Right lobe of liver (tissue), 6 donors: ENCODE data around the gene PFAS. TPM values are rescaled to one million over a fixed set of nuclear protein-coding genes. Genes with fewer than 3 reads are reported as not detected.
"Not testable (repeated sequence)": the region's sequence is repeated elsewhere in the genome, so short reads cannot be mapped to it uniquely, and the experiment has no call there.

Experiments
- ATAC-seq, 4 donors: fragments of 200-7000 bp; cut with Tn5 transposase; one replicate each; pipeline ENCODE4 v1.9.1; 2020; ENCODE audit warnings: mild to moderate bottlenecking in 4 of 4, moderate library complexity in 4 of 4
- DNase-seq, 3 donors: peaks; one replicate each; pipeline ENCODE4 v3.0.0-alpha.2; 2020
- H3K27ac ChIP-seq, 3 donors: fragments of 200-600 bp; one replicate each; pipeline ENCODE4 v1.8.0; 2022
- H3K27me3 ChIP-seq, 2 donors: fragments of 200-600 bp; one replicate each; pipeline ENCODE4 v1.8.0; 2022
- H3K36me3 ChIP-seq, 4 donors: fragments of 200-600 bp; sonication (generic) in 1 of 4; one replicate each; pipeline versions ENCODE4 v1.5.1 to v1.8.0; 2017 to 2022; ENCODE audit warnings: control low read depth in 1 of 4
- H3K4me1 ChIP-seq, 4 donors: fragments of 200-600 bp; sonication (generic) in 1 of 4; one replicate each; pipeline versions ENCODE4 v1.5.1 to v1.8.0; 2017 to 2022; ENCODE audit warnings: control low read depth in 1 of 4
- H3K4me3 ChIP-seq, 3 donors: fragments of 200-600 bp; one replicate each; pipeline ENCODE4 v1.8.0; 2022
- H3K9me3 ChIP-seq, 4 donors: fragments of 200-600 bp; sonication (generic) in 1 of 4; one replicate each; pipeline versions ENCODE4 v1.5.1 to v1.8.0; 2017 to 2022; ENCODE audit warnings: control low read depth in 1 of 4
- POLR2A ChIP-seq: fragments of 450-650 bp; IDR thresholded peaks from one replicate; pipeline ENCODE4 v1.6.1; 2017; ENCODE audit warnings: antibody characterized with exemption, mild to moderate bottlenecking
- WGBS: methylation state at CpG from one replicate; pipeline ENCODE4 v1.1.6; 2018; ENCODE audit warnings: low coverage, low lambda C conversion rate; ENCODE audit not compliant: insufficient coverage; ENCODE audit errors: missing lambda C conversion rate; 5-methylcytosine and 5-hydroxymethylcytosine counted together
- intact Hi-C, 2 donors: fragments of 100-400 bp; cut with DNase I; formaldehyde crosslinking; loops; one replicate each; pipeline versions ENCODE4 v1.11.2 to v1.14.1; 2022
- total RNA-seq, 6 experiments: library from RNA; depleted of rRNA in 2 of 6; stranded (reverse); fragments of >200 nt in 2 of 6; fragmentation: NEBNext Ultra II Directional in 3 of 6; extraction: Animal tissue kit (Norgen Biotek cat#: 25700) in 3 of 6; gene quantifications; one replicate each; pipeline versions ENCODE4 v1.1.0 to v1.2.4, GENCODE V29; 2016 to 2023
- TF ChIP-seq, protein P1 (sequence below), 4 donors: fragments of 200-600 bp in 3 of 4; fragments of 450-650 bp in 1 of 4; IDR thresholded peaks; one replicate each; pipeline versions ENCODE4 v1.5.1 to v1.8.0; 2016 to 2022; ENCODE audit warnings: antibody characterized with exemption in 4 of 4, mild to moderate bottlenecking in 2 of 4
- donor health status: DM: no; HTN: yes; CAD: no.
- donor health status: DM: no; HTN: no; CAD: no.
- donor health status: DM: no; HTN: no; CAD: no.
- donor health status: DM: no; HTN: yes; CAD: no.
- donor health status: DM: no; HTN: yes; CAD: no.

Gene PFAS
- total RNA-seq, 6 experiments from 2014 or later, result 10.0 to 21.0 (median 15.6) TPM

- peak overlapping the region; percentile 27 to 56 (median 48) for H3K4me3 ChIP-seq
- H3K27me3 ChIP-seq, result no peaks in the 10 kb centered on the region
- WGBS, result 7% methylated on average over 22 of the region's 22 CpGs
- no peaks in the 10 kb centered on the region for H3K9me3 ChIP-seq
- H3K36me3 ChIP-seq, result no peaks in the 10 kb centered on the region
- DNase-seq (no peak), ATAC-seq (peak; percentile 31 to 55 (median 36))
- intact Hi-C loops, result no loop called here
- TF ChIP-seq, protein P1, sequence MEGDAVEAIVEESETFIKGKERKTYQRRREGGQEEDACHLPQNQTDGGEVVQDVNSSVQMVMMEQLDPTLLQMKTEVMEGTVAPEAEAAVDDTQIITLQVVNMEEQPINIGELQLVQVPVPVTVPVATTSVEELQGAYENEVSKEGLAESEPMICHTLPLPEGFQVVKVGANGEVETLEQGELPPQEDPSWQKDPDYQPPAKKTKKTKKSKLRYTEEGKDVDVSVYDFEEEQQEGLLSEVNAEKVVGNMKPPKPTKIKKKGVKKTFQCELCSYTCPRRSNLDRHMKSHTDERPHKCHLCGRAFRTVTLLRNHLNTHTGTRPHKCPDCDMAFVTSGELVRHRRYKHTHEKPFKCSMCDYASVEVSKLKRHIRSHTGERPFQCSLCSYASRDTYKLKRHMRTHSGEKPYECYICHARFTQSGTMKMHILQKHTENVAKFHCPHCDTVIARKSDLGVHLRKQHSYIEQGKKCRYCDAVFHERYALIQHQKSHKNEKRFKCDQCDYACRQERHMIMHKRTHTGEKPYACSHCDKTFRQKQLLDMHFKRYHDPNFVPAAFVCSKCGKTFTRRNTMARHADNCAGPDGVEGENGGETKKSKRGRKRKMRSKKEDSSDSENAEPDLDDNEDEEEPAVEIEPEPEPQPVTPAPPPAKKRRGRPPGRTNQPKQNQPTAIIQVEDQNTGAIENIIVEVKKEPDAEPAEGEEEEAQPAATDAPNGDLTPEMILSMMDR (IDR thresholded peaks at IDR 0.05), result no peak
- TF ChIP-seq POLR2A, result no peak
- H3K27ac ChIP-seq, result peak overlapping the region; percentile 82 to 91 (median 87)
- H3K4me1 ChIP-seq, result peaks cover 0 to 23% (median 0%) of the 10 kb centered on the region in 4 donors
Measured at GRCh38 chr17:8210761-8211458, 38.2 kb upstream of the PFAS start.

GRCh38 chr17:8212312-8213180, 36.5 kb upstream of the PFAS start:
- 58% methylated on average over 9 of the region's 14 CpGs for WGBS
- H3K9me3 ChIP-seq, result no peaks in the 10 kb centered on the region
- intact Hi-C loops, result no loop called here
- peak; percentile 32 to 68 (median 54) for ATAC-seq
- H3K36me3 ChIP-seq, result no peaks in the 10 kb centered on the region
- DNase-seq, result no peak
- no peak for TF ChIP-seq POLR2A
- TF ChIP-seq, protein P1 (IDR thresholded peaks at IDR 0.05), result no peak
- no peaks in the 10 kb centered on the region for H3K27me3 ChIP-seq
- peaks cover 0 to 23% (median 0%) of the 10 kb centered on the region in 4 donors for H3K4me1 ChIP-seq
- peak overlapping the region in 1 of 3 donors; percentile 91 for H3K27ac ChIP-seq
- no peak overlapping the region for H3K4me3 ChIP-seq

DNA sequence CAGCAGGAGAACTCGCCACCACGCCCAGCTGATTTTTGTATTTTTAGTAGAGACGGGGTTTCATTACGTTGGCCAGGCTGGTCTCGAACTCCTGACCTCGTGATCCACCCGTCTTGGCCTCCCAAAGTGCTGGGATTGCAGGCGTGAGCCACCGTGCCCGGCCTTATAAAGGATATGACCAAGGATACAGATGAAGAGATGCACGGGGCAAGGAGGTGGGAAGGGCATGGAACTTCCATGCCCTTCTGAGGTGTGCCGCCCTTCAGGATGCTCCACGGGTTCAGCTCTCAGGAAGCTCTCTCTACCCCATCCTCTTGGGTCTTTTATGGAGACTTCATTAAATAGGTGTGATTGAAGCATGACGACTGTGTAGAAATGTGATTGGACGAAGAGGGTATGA, 35.1 kb upstream of the PFAS start:
- peaks cover 0 to 28% (median 0%) of the 10 kb centered on the region in 4 donors for H3K4me1 ChIP-seq
- H3K27ac ChIP-seq, H3K9me3 ChIP-seq, ATAC-seq, intact Hi-C loops, H3K4me3 ChIP-seq, H3K27me3 ChIP-seq, H3K36me3 ChIP-seq, DNase-seq: not testable (repeated sequence)
- WGBS, result 83% methylated on average over 8 of the region's 15 CpGs

DNA sequence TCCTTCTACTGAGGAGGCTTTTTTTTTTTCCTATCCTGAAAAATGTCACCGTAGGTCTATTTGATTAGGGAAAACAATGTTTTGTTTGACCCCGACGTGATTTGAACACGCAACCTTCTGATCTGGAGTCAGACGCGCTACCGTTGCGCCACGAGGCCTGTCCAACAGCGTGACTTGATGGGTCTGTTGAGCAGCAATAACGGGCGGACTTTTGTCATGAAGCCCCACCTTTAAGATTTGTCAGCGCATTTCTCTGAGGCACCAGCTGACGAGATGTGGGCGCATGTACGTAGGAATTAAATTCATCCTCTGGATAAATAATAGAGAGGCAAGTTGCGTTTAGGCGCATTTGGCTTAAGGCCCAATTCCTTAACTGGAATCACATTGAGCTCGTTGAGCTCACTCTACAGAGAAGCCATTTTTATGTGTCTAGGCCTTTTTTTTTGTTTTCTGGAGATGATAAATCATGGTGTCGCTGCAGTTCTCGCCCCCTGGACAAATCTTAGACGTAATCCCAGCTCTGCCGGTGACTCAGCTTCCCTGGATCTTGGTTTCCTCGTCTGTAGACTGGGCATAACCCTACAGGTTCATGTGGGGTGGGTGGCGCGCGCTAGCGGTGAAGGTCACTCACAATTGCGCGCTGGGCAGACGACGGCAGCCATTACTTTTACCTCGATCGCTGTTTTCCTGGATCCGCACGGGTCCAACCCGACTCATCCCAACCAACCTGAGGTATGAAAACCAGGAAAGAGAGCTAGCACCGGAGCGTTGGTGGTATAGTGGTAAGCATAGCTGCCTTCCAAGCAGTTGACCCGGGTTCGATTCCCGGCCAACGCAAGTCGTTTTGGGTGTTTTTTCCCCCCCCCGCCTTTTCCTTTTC, 28.1 kb upstream of the PFAS start:
- WGBS, result under 1% methylated on average over 39 of the region's 45 CpGs

More for the DNA sequence above, 28.1 kb upstream of the PFAS start:
- H3K27me3 ChIP-seq, result no peaks in the 10 kb centered on the region
- no peaks in the 10 kb centered on the region for H3K36me3 ChIP-seq
- no peaks in the 10 kb centered on the region for H3K9me3 ChIP-seq
- peaks cover 0 to 12% (median 3%) of the 10 kb centered on the region in 4 donors for H3K4me1 ChIP-seq
- peak; percentile 5 for TF ChIP-seq POLR2A
- TF ChIP-seq, protein P1 (IDR thresholded peaks at IDR 0.05), result no peak
- peak overlapping the region; percentile 85 to 94 (median 89) for H3K27ac ChIP-seq
- peak overlapping the region; percentile 49 to 65 (median 63) for H3K4me3 ChIP-seq
- intact Hi-C loops, result no loop called here
- DNase-seq (peak; percentile 82 to 92 (median 85)), ATAC-seq (peak; percentile 58 to 66 (median 62))
